GM10847 (cell line): ENCODE measurements around the gene HDAC10.

Experiments used
- POLR2A ChIP-seq: IDR thresholded peaks from 2 replicates; pipeline ENCODE4 v1.6.1; 2011; ENCODE audit not compliant: insufficient read length; ENCODE audit errors: extremely low read depth

The HDAC10 gene

DNA sequence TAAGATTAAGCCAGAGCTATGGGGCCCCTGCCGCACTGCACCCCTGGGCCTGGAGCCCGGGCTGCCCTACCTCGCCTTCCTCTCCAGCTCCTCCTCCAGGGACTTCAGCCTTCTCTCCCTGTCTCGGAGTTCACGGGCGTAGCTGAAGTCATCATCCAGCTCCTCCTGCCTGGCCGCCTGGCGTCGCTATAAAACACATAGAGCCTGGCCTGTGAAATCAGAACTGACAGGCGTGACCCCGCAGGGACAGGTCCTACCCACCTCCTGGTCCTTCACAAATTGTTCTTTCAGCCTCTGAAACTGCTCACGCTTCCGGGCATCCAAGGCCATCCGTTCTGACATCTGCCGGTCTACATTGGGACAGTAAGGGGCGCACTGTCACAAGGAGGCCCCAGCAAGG, 27.0 kb downstream of the HDAC10 start:
- TF ChIP-seq POLR2A = no peak

GRCh38 chr22:50222508-50222907, 28.6 kb downstream of the HDAC10 start:
- TF ChIP-seq POLR2A = no peak

- no peak for TF ChIP-seq POLR2A
Measured at GRCh38 chr22:50221410-50222300, 29.4 kb downstream of the HDAC10 start.

DNA sequence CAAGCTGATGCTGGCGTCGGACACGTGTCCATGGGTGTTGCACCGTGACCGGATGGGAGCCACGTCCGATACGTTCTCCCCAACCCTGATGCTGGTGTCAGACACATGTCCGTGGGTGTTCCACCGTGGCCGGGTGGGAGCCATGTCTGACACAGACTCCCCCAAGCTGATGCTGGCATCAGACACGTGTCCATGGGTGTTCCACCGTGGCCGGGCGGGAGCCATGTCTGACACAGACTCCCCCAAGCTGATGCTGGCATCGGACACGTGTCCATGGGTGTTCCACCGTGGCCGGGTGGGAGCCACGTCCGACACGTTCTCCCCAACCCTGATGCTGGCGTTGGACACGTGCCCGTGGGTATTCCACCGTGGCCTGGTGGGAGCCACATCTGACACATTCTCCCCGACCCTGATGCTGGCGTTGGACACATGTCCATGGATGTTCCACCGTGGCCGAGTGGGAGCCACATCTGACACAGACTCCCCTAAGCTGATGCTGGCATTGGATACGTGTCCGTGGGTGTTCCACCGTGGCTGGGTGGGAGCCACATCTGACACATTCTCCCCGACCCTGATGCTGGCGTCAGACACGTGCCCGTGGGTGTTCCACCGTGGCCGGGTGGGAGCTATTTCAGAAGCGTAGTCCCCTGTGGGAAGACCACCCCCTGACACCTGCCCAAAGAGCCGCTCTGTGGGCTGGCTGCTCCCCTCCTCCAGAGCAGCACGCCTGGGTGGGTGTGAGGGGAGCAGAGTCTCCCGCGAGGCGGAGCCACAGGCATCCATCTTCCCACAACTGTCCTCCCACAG, 30.3 kb downstream of the HDAC10 start:
- TF ChIP-seq POLR2A = no peak

DNA sequence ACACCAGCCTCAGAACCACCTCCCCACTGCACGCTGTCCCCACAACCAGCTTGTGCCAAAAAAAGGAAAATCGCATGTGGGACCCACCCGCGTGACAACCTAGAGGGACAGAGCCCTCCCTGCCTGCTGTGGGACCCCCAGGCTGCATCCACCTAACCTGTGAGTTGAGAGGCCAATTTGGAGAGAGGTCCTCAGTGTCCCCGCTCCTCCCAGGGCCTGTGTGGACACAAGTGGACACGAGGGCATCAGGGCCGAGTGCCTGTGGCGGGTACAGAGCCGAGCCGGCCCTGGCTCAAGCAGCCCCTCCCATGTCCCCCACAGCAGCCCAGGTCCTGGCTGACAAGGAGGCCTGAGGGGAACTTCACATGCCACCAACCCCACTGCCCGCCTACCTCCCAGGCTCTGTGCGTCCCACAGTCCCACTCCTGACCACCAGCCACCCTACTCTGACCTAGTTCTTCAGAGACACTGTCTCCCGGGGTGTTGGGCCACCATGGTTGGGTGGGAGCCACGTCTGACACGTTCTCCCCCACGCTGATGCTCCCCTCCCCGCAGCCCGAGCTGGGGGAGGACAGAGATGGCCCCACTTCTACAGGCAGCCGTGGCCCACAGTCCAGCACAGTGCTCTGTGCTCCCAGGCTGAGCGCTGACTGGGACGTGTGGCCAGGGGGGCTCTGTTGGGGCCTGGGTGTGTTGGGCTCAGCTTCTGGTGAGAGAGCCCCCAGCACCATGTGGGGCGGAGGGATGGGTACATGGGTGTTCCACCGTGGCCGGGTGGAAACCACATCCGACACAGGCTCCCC, 31.1 kb downstream of the HDAC10 start:
- no peak for TF ChIP-seq POLR2A

GRCh38 chr22:50218996-50219727, 31.9 kb downstream of the HDAC10 start:
- TF ChIP-seq POLR2A = no peak

DNA sequence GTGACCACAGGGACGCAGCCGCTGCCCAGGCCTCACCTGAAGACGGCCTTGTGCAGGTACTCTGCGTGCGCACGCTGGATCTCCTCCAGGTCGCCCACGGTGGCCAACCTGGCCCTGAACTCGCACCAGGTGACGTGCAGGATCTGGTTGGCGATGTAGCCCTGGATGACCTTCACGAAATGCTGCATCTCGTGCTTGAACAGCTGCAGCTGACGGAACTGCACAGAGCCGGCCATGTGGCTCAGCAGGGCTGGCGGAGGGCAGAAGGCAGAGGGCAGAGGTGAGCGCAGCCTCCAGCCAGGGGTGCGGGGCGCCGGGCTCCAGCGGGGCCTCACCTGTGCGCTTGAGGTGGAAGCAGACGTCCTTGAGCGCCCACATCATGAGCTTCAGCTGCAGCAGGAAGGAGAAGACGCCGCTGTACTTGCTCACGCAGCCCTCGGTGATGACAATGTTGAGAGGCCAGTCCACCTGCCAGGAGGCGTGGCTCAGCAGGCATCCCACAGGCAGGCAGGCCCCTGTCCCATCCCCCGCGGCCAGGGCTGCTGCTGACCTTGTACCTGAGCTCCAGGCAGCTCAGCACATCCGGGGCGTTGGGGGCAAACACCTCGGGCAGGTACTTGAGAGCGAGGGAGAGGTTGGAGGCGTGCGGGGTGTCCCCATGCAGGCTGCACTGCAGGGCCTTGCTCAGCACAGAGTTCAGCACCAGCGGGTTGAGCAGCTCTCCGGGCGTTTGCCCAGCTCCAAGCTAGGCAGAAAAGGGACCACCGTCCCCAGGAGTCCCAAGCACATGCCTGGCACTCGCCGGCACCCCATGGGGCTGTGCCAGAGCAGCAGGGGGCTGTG, 32.7 kb downstream of the HDAC10 start:
- TF ChIP-seq POLR2A = no peak

- TF ChIP-seq POLR2A = no peak
Measured at GRCh38 chr22:50217543-50218152, 33.4 kb downstream of the HDAC10 start.

- TF ChIP-seq POLR2A = no peak
Measured at GRCh38 chr22:50216684-50217520, 34.2 kb downstream of the HDAC10 start.

GRCh38 chr22:50216055-50216683, 34.9 kb downstream of the HDAC10 start:
- TF ChIP-seq POLR2A = no peak

GRCh38 chr22:50215297-50216054, 35.6 kb downstream of the HDAC10 start:
- no peak for TF ChIP-seq POLR2A

GRCh38 chr22:50213263-50213662, 37.8 kb downstream of the HDAC10 start:
- TF ChIP-seq POLR2A = no peak

DNA sequence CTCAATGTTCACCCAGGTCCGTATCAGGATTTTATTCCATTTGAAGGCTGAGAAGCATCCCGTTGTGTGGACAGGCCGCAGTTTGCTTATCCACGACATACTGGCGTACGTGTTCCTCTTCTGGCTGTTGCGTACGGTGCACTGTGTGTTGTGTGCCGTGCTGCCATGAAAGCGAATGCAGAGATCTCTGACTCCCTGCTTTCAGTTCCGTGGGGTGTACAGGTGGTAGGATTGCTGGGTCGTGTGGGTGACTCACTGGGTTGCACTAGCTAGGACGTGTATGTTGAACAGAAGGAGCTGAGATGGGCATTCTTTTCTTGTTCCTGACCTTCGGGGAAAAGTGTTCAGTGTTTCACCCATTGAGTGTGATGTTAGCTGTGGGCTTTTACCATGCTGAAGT, 39.9 kb downstream of the HDAC10 start:
- TF ChIP-seq POLR2A = no peak
